Measurements from ENCODE around the gene NKD1. TPM values are rescaled to one million over a fixed set of nuclear protein-coding genes. Genes with fewer than 3 reads are reported as not detected.

The NKD1 gene
- polyA plus RNA-seq, 6 donors from 2014 or later: 0.01 to 0.36 (median 0.10) TPM; not detected in 2

GRCh38 chr16:50585331-50585776 is 37.2 kb downstream of the NKD1 start:
- no peak for ATAC-seq (ENCODE audit: low read depth in 2 of 2)
- Mint-ChIP-seq H3K9me3 (peaks cover 0 to 8% (median 2%) of the 10 kb centered on the region in 7 donors), H3K4me3 (no peak overlapping the region), H3K4me1 (peaks cover 17 to 34% (median 21%) of the 10 kb centered on the region in 3 donors), H3K36me3 (peaks cover 3 to 8% of the 10 kb centered on the region in 2 donors), H3K27me3 (no peaks in the 10 kb centered on the region), H3K27ac (no peak overlapping the region)
- DNase-seq: no peak

- peak overlapping the region in 4 of 6 donors; percentile 35 to 70 (median 38) for H3K27ac Mint-ChIP-seq
- peaks cover 17 to 35% (median 21%) of the 10 kb centered on the region in 3 donors for H3K4me1 Mint-ChIP-seq
- peaks cover 3 to 8% of the 10 kb centered on the region in 2 donors for H3K36me3 Mint-ChIP-seq
- ATAC-seq (ENCODE audit: low read depth in 2 of 2) (no peak), DNase-seq (no peak)
- H3K27me3 Mint-ChIP-seq: no peaks in the 10 kb centered on the region
- peaks cover 0 to 8% (median 2%) of the 10 kb centered on the region in 7 donors for H3K9me3 Mint-ChIP-seq
- no peak overlapping the region for H3K4me3 Mint-ChIP-seq
These were observed 39.3 kb downstream of the NKD1 start for GRCh38 chr16:50587543-50587942.

GRCh38 chr16:50588276-50588675 is 40.1 kb downstream of the NKD1 start:
- DNase-seq (no peak), ATAC-seq (ENCODE audit: low read depth in 2 of 2) (no peak)
- no peaks in the 10 kb centered on the region for H3K27me3 Mint-ChIP-seq
- H3K4me1 Mint-ChIP-seq: peaks cover 17 to 35% (median 21%) of the 10 kb centered on the region in 3 donors
- peaks cover 3 to 8% of the 10 kb centered on the region in 2 donors for H3K36me3 Mint-ChIP-seq
- H3K4me3 Mint-ChIP-seq: peak overlapping the region in 3 of 8 donors; percentile 63 to 80 (median 69)
- peaks cover 0 to 8% (median 2%) of the 10 kb centered on the region in 7 donors for H3K9me3 Mint-ChIP-seq
- H3K27ac Mint-ChIP-seq: peak overlapping the region; percentile 93 to 98 (median 98)

- no peak for DNase-seq
- Mint-ChIP-seq H3K9me3 (peaks cover 0 to 8% (median 2%) of the 10 kb centered on the region in 7 donors), H3K36me3 (peaks cover 3 to 8% of the 10 kb centered on the region in 2 donors), H3K4me1 (peaks cover 17 to 27% (median 21%) of the 10 kb centered on the region in 3 donors), H3K27ac (peak overlapping the region in 1 of 6 donors; percentile 98), H3K4me3 (peak overlapping the region in 1 of 8 donors; percentile 20), H3K27me3 (no peaks in the 10 kb centered on the region)
- ATAC-seq (ENCODE audit: low read depth in 2 of 2): no peak
These were observed 43.0 kb downstream of the NKD1 start for GRCh38 chr16:50591209-50591608.

GRCh38 chr16:50591800-50592771 is 43.9 kb downstream of the NKD1 start:
- peaks cover 0 to 9% (median 8%) of the 10 kb centered on the region in 3 donors for H3K27me3 Mint-ChIP-seq
- no peak for DNase-seq
- ATAC-seq (ENCODE audit: low read depth in 2 of 2): no peak
- peaks cover 17 to 27% (median 21%) of the 10 kb centered on the region in 3 donors for H3K4me1 Mint-ChIP-seq
- H3K4me3 Mint-ChIP-seq: no peak overlapping the region
- peaks cover 0 to 8% (median 0%) of the 10 kb centered on the region in 7 donors for H3K9me3 Mint-ChIP-seq
- H3K36me3 Mint-ChIP-seq: peaks cover 3 to 8% of the 10 kb centered on the region in 2 donors
- peak overlapping the region in 2 of 6 donors; percentile 54 to 98 for H3K27ac Mint-ChIP-seq

- ATAC-seq (ENCODE audit: low read depth in 2 of 2): no peak
- Mint-ChIP-seq H3K27ac (no peak overlapping the region), H3K36me3 (peaks cover 3 to 8% of the 10 kb centered on the region in 2 donors), H3K27me3 (peaks cover 0 to 11% (median 10%) of the 10 kb centered on the region in 3 donors), H3K9me3 (peaks cover 0 to 5% (median 0%) of the 10 kb centered on the region in 7 donors), H3K4me1 (peaks cover 20 to 25% (median 21%) of the 10 kb centered on the region in 3 donors), H3K4me3 (no peak overlapping the region)
- no peak for DNase-seq
These were observed 44.8 kb downstream of the NKD1 start for GRCh38 chr16:50592996-50593395.

GRCh38 chr16:50593410-50594150 is 45.4 kb downstream of the NKD1 start:
- Mint-ChIP-seq H3K27ac (peak overlapping the region in 2 of 6 donors; percentile 24 to 67), H3K4me1 (peaks cover 18 to 20% (median 19%) of the 10 kb centered on the region in 3 donors), H3K36me3 (peaks cover 3 to 7% of the 10 kb centered on the region in 2 donors), H3K9me3 (peaks cover 0 to 5% (median 0%) of the 10 kb centered on the region in 7 donors), H3K4me3 (peak overlapping the region in 1 of 8 donors; percentile 32), H3K27me3 (peaks cover 0 to 11% (median 10%) of the 10 kb centered on the region in 3 donors)
- DNase-seq (no peak), ATAC-seq (ENCODE audit: low read depth in 2 of 2) (no peak)

- Mint-ChIP-seq H3K9me3 (no peaks in the 10 kb centered on the region), H3K4me3 (no peak overlapping the region), H3K27me3 (peaks cover 0 to 11% (median 10%) of the 10 kb centered on the region in 3 donors), H3K4me1 (peaks cover 8 to 10% (median 9%) of the 10 kb centered on the region in 3 donors), H3K27ac (no peak overlapping the region), H3K36me3 (no peaks in the 10 kb centered on the region)
- no peak for DNase-seq
- no peak for ATAC-seq (ENCODE audit: low read depth in 2 of 2)
These were observed 46.4 kb downstream of the NKD1 start for GRCh38 chr16:50594308-50595260.

- no peak for DNase-seq
- no peak for ATAC-seq (ENCODE audit: low read depth in 2 of 2)
- Mint-ChIP-seq H3K27ac (no peak overlapping the region), H3K36me3 (no peaks in the 10 kb centered on the region), H3K9me3 (no peaks in the 10 kb centered on the region), H3K27me3 (peaks cover 0 to 11% (median 10%) of the 10 kb centered on the region in 3 donors), H3K4me3 (no peak overlapping the region), H3K4me1 (peaks cover 0 to 3% (median 0%) of the 10 kb centered on the region in 3 donors)
These were observed 47.7 kb downstream of the NKD1 start for GRCh38 chr16:50595859-50596258.

- ATAC-seq (ENCODE audit: low read depth in 2 of 2) (no peak), DNase-seq (no peak)
- Mint-ChIP-seq H3K4me3 (no peak overlapping the region), H3K36me3 (no peaks in the 10 kb centered on the region), H3K9me3 (no peaks in the 10 kb centered on the region), H3K4me1 (peaks cover 0 to 3% (median 0%) of the 10 kb centered on the region in 3 donors), H3K27me3 (peaks cover 0 to 11% (median 10%) of the 10 kb centered on the region in 3 donors), H3K27ac (peak overlapping the region in 5 of 6 donors; percentile 7 to 82 (median 73))
These were observed 48.7 kb downstream of the NKD1 start for GRCh38 chr16:50596762-50597450.

- Mint-ChIP-seq H3K4me1 (peaks cover 0 to 3% (median 3%) of the 10 kb centered on the region in 3 donors), H3K27me3 (peaks cover 0 to 11% (median 10%) of the 10 kb centered on the region in 3 donors), H3K27ac (peak overlapping the region in 2 of 6 donors; percentile 65 to 74), H3K36me3 (no peaks in the 10 kb centered on the region), H3K4me3 (no peak overlapping the region), H3K9me3 (no peaks in the 10 kb centered on the region)
- ATAC-seq (ENCODE audit: low read depth in 2 of 2): no peak
- DNase-seq: no peak
These were observed 49.5 kb downstream of the NKD1 start for GRCh38 chr16:50597563-50598255.

Measured in naive B cell (primary cell).